Measurements from ENCODE around the gene CLDN20. TPM values are rescaled to one million over a fixed set of nuclear protein-coding genes. Genes with fewer than 3 reads are reported as not detected.

The CLDN20 gene
- polyA plus RNA-seq, 1 of the 3 experiments (the other 2 are of a cell fraction): 0.07 TPM

DNA sequence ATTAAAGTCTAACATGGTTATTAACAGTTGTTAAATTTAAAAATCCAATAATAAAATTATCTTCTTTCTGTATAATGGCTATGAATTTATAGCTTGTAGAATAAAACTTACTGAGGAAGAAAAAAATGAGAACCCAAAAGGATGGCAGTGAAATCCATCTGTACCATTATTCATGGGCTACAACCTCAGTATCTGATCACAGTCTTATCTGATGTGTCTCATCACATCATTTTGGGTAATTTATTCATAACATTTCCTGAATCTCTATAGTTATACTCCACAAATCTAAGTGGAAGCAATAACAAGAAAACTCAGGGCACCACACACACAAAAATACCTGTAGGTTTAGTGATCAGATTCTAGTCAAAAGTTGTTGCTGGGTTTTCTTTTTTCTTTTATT, 7.3 kb downstream of the CLDN20 start:
- ChIA-PET POLR2A (no interaction called here), CTCF (interaction anchor here (1.1 to 4.0 kb wide), 3 partner anchors 13 to 345 kb away, joined by 3 to 15 read pairs (median 7); no protein-coding TSS in a partner anchor)
- peaks cover 36% of the 10 kb centered on the region for H3F3A ChIP-seq (replicated peaks; ENCODE audit: insufficient read depth)
- peaks cover 15% of the 10 kb centered on the region; the same call in 1 of the 2 replicates for H3K79me2 ChIP-seq (ENCODE audit: insufficient read depth)
- H3K36me3 ChIP-seq (replicated peaks in 1 of 2; ENCODE audit: control insufficient read depth in 1 of 2, insufficient read depth in 2 of 2, low read length in 1 of 2): peaks cover 6 to 7% of the 10 kb centered on the region in 2 experiments
- peak overlapping the region; percentile 93 to 98 for H3K27ac ChIP-seq (ENCODE audit: low read depth in 2 of 2, low read length in 1 of 2)
- H3K4me2 ChIP-seq: no peak overlapping the region
- H3K9me3 ChIP-seq: no peaks in the 10 kb centered on the region
- TF ChIP-seq RCOR1 (IDR thresholded peaks at IDR 0.05; ENCODE audit: low read length): 0 out of 2 replicates have a peak, but pooled peaks have one; percentile 22
- TF ChIP-seq, protein P1, sequence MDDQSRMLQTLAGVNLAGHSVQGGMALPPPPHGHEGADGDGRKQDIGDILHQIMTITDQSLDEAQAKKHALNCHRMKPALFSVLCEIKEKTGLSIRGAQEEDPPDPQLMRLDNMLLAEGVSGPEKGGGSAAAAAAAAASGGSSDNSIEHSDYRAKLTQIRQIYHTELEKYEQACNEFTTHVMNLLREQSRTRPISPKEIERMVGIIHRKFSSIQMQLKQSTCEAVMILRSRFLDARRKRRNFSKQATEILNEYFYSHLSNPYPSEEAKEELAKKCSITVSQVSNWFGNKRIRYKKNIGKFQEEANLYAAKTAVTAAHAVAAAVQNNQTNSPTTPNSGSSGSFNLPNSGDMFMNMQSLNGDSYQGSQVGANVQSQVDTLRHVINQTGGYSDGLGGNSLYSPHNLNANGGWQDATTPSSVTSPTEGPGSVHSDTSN (IDR thresholded peaks at IDR 0.05): peak; percentile 44; the same call in 1 of the 2 replicates
- peak; percentile 26; the same call in 1 of the 2 replicates for TF ChIP-seq GATA2 (CRISPR knock-in tag; IDR thresholded peaks at IDR 0.05)
- TF ChIP-seq, protein P2, sequence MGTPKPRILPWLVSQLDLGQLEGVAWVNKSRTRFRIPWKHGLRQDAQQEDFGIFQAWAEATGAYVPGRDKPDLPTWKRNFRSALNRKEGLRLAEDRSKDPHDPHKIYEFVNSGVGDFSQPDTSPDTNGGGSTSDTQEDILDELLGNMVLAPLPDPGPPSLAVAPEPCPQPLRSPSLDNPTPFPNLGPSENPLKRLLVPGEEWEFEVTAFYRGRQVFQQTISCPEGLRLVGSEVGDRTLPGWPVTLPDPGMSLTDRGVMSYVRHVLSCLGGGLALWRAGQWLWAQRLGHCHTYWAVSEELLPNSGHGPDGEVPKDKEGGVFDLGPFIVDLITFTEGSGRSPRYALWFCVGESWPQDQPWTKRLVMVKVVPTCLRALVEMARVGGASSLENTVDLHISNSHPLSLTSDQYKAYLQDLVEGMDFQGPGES (IDR thresholded peaks at IDR 0.05; ENCODE audit: low read depth, low read length): no peak
- TF ChIP-seq ZBTB33 (IDR thresholded peaks at IDR 0.05; ENCODE audit: borderline replicate concordance, low read depth): no peak
- TF ChIP-seq EP300 (IDR thresholded peaks at IDR 0.05; ENCODE audit: borderline replicate concordance in 1 of 2, low read depth in 1 of 2, low read length in 1 of 2): peak in 1 of 2 experiments; percentile 69; a peak in 1 of 4 replicates
- TF ChIP-seq JUND (IDR thresholded peaks at IDR 0.05): 0 out of 2 replicates have a peak, but pooled peaks have one; percentile 21
- no peak for TF ChIP-seq MEF2A (IDR thresholded peaks at IDR 0.05; ENCODE audit: borderline replicate concordance, low read depth)
- no peak for TF ChIP-seq REST (IDR thresholded peaks at IDR 0.05; ENCODE audit: low read depth, low read length)
- TF ChIP-seq CHD2 (IDR thresholded peaks at IDR 0.05; ENCODE audit: low read length, partially characterized antibody): no peak
- 0 out of 2 replicates have a peak, but pooled peaks have one; percentile 17 for TF ChIP-seq TCF12 (IDR thresholded peaks at IDR 0.05)
- TF ChIP-seq MXI1 (IDR thresholded peaks at IDR 0.05; ENCODE audit: low read depth, low read length): no peak
- TF ChIP-seq, protein P3, sequence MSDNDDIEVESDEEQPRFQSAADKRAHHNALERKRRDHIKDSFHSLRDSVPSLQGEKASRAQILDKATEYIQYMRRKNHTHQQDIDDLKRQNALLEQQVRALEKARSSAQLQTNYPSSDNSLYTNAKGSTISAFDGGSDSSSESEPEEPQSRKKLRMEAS (IDR thresholded peaks at IDR 0.05; ENCODE audit: low read depth): no peak
- no peak for TF ChIP-seq FOXM1 (IDR thresholded peaks at IDR 0.05; ENCODE audit: low read depth)
- H4K20me1 ChIP-seq (ENCODE audit: insufficient read depth): no peaks in the 10 kb centered on the region
- no peak overlapping the region for H2AFZ ChIP-seq (ENCODE audit: low read depth)
- no peak overlapping the region for H3K9ac ChIP-seq
- no peaks in the 10 kb centered on the region for H3K27me3 ChIP-seq (ENCODE audit: insufficient read depth)
- DNase-seq: no peak
- H3K4me1 ChIP-seq (ENCODE audit: control insufficient read depth in 1 of 2, insufficient read depth in 2 of 2, low read depth in 1 of 2, low read length in 1 of 2): peaks cover 30 to 68% of the 10 kb centered on the region in 2 experiments
- no peaks in the 10 kb centered on the region for H3K9me2 ChIP-seq
- no peak overlapping the region for H3K4me3 ChIP-seq (ENCODE audit: low read depth in 2 of 2, low read length in 1 of 2)

Measured in SK-N-SH (cell line).